K562 (cell line): ENCODE measurements around the gene BAHD1. TPM values are rescaled to one million over a fixed set of nuclear protein-coding genes. Genes with fewer than 3 reads are reported as not detected.
A peak's percentile ranks its signal among the peaks of the same experiment; 100 is the strongest.

Experiments
- ATAC-seq: fragments of 200-7000 bp; cut with Tn5 transposase; 3 replicates; pipeline ENCODE4 v1.9.1; 2020; ENCODE audit warnings: moderate library complexity
- BruUV-seq: library from RNA; stranded (reverse); fragments of 400-500 nt; replicated peaks from 2 replicates; lab custom pipeline; 2021; lab: Mats Ljungman, UMichigan
- CTCF ChIA-PET: fragments of 300-600 bp; formaldehyde crosslinking; extraction: SDS; loops from one replicate; lab custom pipeline; 2021; ENCODE audit warnings: low intra/inter-chr PET ratio; lab: Yijun Ruan, JAX
- POLR2A ChIA-PET: fragments of 300-600, 350-650 bp; sonication (Branson Sonifier 250); formaldehyde crosslinking; extraction: SDS; loops from one replicate; lab custom pipeline; 2021; ENCODE audit warnings: antibody characterized with exemption, inconsistent platforms; lab: Yijun Ruan, JAX
- DNase-seq, 4 experiments: peaks; one replicate each; pipeline versions ENCODE4 v3.0.0 to v3.0.0-alpha.2; 2011 to 2018; ENCODE audit warnings: low spot score in 3 of 4, mixed read lengths in 3 of 4; ENCODE audit errors: extremely low read depth in 1 of 4
- FAIRE-seq: peaks from 2 replicates; lab custom pipeline; 2011; peaks lifted over from hg19 to GRCh38; lab: Jason Lieb, UNC
- H2AFZ ChIP-seq: 2 replicates; pipeline ENCODE4 v1.6.0; 2011; ENCODE audit warnings: low read depth, low read length, control low read depth, inconsistent platforms
- H3K27ac ChIP-seq: fragments of 200-600 bp; 3 replicates; pipeline ENCODE4 v1.8.0; 2011; ENCODE audit warnings: low read depth, mild to moderate bottlenecking, control low read depth, inconsistent platforms, low read length, moderate library complexity, mixed read lengths; ENCODE audit errors: extremely low read depth
- H3K27me3 ChIP-seq, 2 experiments: fragments of 300-600 bp in 1 of 2; 2 replicates in 1 of 2; 3 replicates in 1 of 2; pipeline versions ENCODE4 v1.6.0 to v1.8.0; 2011; ENCODE audit warnings: inconsistent platforms in 2 of 2, low read length in 2 of 2, mild to moderate bottlenecking in 1 of 2, mixed read lengths in 1 of 2, moderate library complexity in 1 of 2; ENCODE audit not compliant: control insufficient read depth in 2 of 2, insufficient read depth in 2 of 2
- H3K36me3 ChIP-seq: fragments of 300-600 bp; 3 replicates; pipeline ENCODE4 v1.8.0; 2011; ENCODE audit warnings: mild to moderate bottlenecking, low read length, inconsistent platforms; ENCODE audit not compliant: control insufficient read depth, insufficient read depth
- H3K4me1 ChIP-seq, 2 experiments: fragments of 200-600 bp in 1 of 2; replicated peaks in 1 of 2; 2 replicates in 1 of 2; 3 replicates in 1 of 2; pipeline versions ENCODE4 v1.5.1 to v1.8.0; 2011; ENCODE audit warnings: inconsistent platforms in 2 of 2, low read length in 2 of 2, mild to moderate bottlenecking in 1 of 2, mixed read lengths in 1 of 2, moderate library complexity in 1 of 2; ENCODE audit not compliant: control insufficient read depth in 2 of 2, insufficient read depth in 2 of 2
- H3K4me2 ChIP-seq: 2 replicates; pipeline ENCODE4 v1.6.1; 2011; ENCODE audit warnings: low read length, control low read depth, inconsistent platforms, mixed read lengths; ENCODE audit not compliant: insufficient read depth
- H3K4me3 ChIP-seq: fragments of 200-600 bp; sonication (generic), shearing (Covaris generic); 2 replicates; pipeline ENCODE4 v1.5.1; 2016; ENCODE audit warnings: control low read depth, inconsistent platforms
- H3K79me2 ChIP-seq: fragments of 200-600 bp; 3 replicates; pipeline ENCODE4 v1.8.0; 2011; ENCODE audit warnings: low read length, inconsistent platforms; ENCODE audit not compliant: control insufficient read depth, insufficient read depth
- H3K9ac ChIP-seq, 2 experiments: 2 replicates each; pipeline versions ENCODE4 v1.6.0 to v1.6.1; 2011; ENCODE audit warnings: low read depth in 2 of 2, low read length in 2 of 2, control low read depth in 1 of 2, inconsistent platforms in 1 of 2, mild to moderate bottlenecking in 1 of 2, mixed read lengths in 1 of 2; ENCODE audit not compliant: insufficient read depth in 1 of 2
- H3K9me1 ChIP-seq: one replicate; pipeline ENCODE4 v1.6.0; 2011; ENCODE audit warnings: inconsistent platforms, mild to moderate bottlenecking, low read length, moderate library complexity; ENCODE audit not compliant: control insufficient read depth, insufficient read depth
- H3K9me3 ChIP-seq: replicated peaks from 2 replicates; pipeline ENCODE4 v1.5.1; 2011; ENCODE audit warnings: low read depth, low read length, inconsistent platforms; ENCODE audit not compliant: control insufficient read depth, insufficient read depth
- H4K20me1 ChIP-seq: replicated peaks from 2 replicates; pipeline ENCODE4 v1.6.1; 2011; ENCODE audit warnings: low read length, inconsistent platforms, mixed read lengths; ENCODE audit not compliant: control insufficient read depth, insufficient read depth
- BRD4 ChIP-seq: fragments of 200-600 bp; sonication (generic); IDR thresholded peaks from 2 replicates; pipeline ENCODE4 v1.6.1; 2017; ENCODE audit warnings: inconsistent platforms
- LCOR ChIP-seq: sonication (generic); formaldehyde crosslinking; IDR thresholded peaks from 2 replicates; pipeline ENCODE4 v1.8.0; 2022; ENCODE audit warnings: mild to moderate bottlenecking, missing genetic modification reagents
- NCOA2 ChIP-seq, 2 experiments: fragments of 450-650 bp; IDR thresholded peaks; 2 replicates each; pipeline ENCODE4 v1.6.1; 2018; ENCODE audit warnings: mild to moderate bottlenecking in 2 of 2, moderate library complexity in 1 of 2; ENCODE audit not compliant: partially characterized antibody in 2 of 2
- SMAD1 ChIP-seq: fragments of 150-350 bp; IDR thresholded peaks from 2 replicates; pipeline ENCODE4 v1.6.1; 2014; ENCODE audit warnings: low read length, low read depth; ENCODE audit not compliant: partially characterized antibody
- ZC3H4 ChIP-seq: sonication (generic); formaldehyde crosslinking; IDR thresholded peaks from 2 replicates; pipeline ENCODE4 v1.9.0; 2021; ENCODE audit warnings: missing genetic modification reagents, borderline replicate concordance
- WGBS: fragments of 100-300 bp; shearing (Covaris generic); methylation state at CpG from one replicate; pipeline ENCODE4 v1.1.6; 2016; ENCODE audit warnings: low coverage, mixed read lengths; ENCODE audit not compliant: insufficient coverage; ENCODE audit errors: missing lambda C conversion rate; 5-methylcytosine and 5-hydroxymethylcytosine counted together
- in situ Hi-C: fragments of 300-500 bp; cut with MboI; formaldehyde crosslinking; loops from 4 replicates; pipeline ENCODE4 v1.15.0; 2018; ENCODE audit warnings: inconsistent platforms, mixed read lengths
- intact Hi-C: fragments of 100-400 bp; cut with micrococcal nuclease; formaldehyde crosslinking; loops from 2 replicates; pipeline ENCODE4 v1.14.2; 2022
- polyA plus RNA-seq, 8 experiments: library from polyadenylated mRNA; depleted of rRNA in 4 of 8; stranded (reverse) in 5 of 8; unstranded in 3 of 8; fragments of >200 nt; fragmentation: Nextera tagmentation in 2 of 8; fragmentation: Illumina TruSeq in 1 of 8; extraction: Ambion mirVana in 2 of 8; extraction: Trizol in 1 of 8; gene quantifications; 2 replicates each; pipeline versions ENCODE4 v1.2.1 to v1.2.3, GENCODE V29; 2011 to 2014; ENCODE audit warnings: inconsistent platforms in 1 of 8, missing spikeins in 1 of 8
- total RNA-seq, 7 experiments: library from RNA; depleted of rRNA in 6 of 7; stranded (reverse); fragments of >200 nt in 6 of 7; fragmentation: Illumina TruSeq in 2 of 7; extraction: Trizol in 2 of 7; gene quantifications; 2 replicates each; pipeline versions ENCODE4 v1.2.1 to v1.2.3, GENCODE V29; 2011 to 2021; ENCODE audit warnings: low replicate concordance in 1 of 7

Gene BAHD1
- total and polyA plus RNA-seq, 9 of the 15 experiments (the other 6 are each of a cell fraction or from before 2014, with no cell fraction given), result 0.55 to 38.5 (median 11.5) TPM

GRCh38 chr15:40451527-40452158, 10.9 kb downstream of the BAHD1 start:
- DNase-seq (no peak), FAIRE-seq (no peak), ATAC-seq (no peak; the same call in 2 of the 3 replicates)
- BruUV-seq, result no TSS peak
- H3K9me1 ChIP-seq, result peaks cover 22% of the 10 kb centered on the region
- H3K36me3 ChIP-seq, result peaks cover 7% of the 10 kb centered on the region; the same call in 2 of the 3 replicates
- no peak overlapping the region for H3K27ac ChIP-seq
- in situ Hi-C loops (no loop called here), intact Hi-C loops (no loop called here)
- H3K4me3 ChIP-seq, result no peak overlapping the region
- WGBS, result 60% methylated on average over 3 of the region's 3 CpGs
- H3K4me2 ChIP-seq, result no peak overlapping the region
- H3K9me3 ChIP-seq, result no peaks in the 10 kb centered on the region
- ChIA-PET POLR2A (interaction anchor here (0.6 to 9.5 kb wide), 7 partner anchors 9 to 174 kb away, joined by 3 to 89 read pairs (median 4); partner anchors contain the start of gene BAHD1), CTCF (no interaction called here)
- no peak for TF ChIP-seq NCOA2 (IDR thresholded peaks at IDR 0.05; ENCODE audit: partially characterized antibody in 2 of 2)
- TF ChIP-seq LCOR, result no peak
- no peak for TF ChIP-seq ZC3H4 (CRISPR knock-in tag)
- TF ChIP-seq BRD4, result no peak
- no peak for TF ChIP-seq SMAD1
- H3K9ac ChIP-seq, result peak overlapping the region in 1 of 2 experiments; percentile 85; a peak in 2 of 4 replicates
- peaks cover 92% of the 10 kb centered on the region for H3K79me2 ChIP-seq
- H2AFZ ChIP-seq, result no peak overlapping the region
- H3K4me1 ChIP-seq, result peaks cover 35 to 43% of the 10 kb centered on the region in 2 experiments
- no peaks in the 10 kb centered on the region for H3K27me3 ChIP-seq
- H4K20me1 ChIP-seq, result peaks cover 56% of the 10 kb centered on the region
